BJ (cell line): Measurements from ENCODE around the gene SLIT1. TPM values are rescaled to one million over a fixed set of nuclear protein-coding genes. Genes with fewer than 3 reads are reported as not detected.
"Not testable (repeated sequence)": the region's sequence is repeated elsewhere in the genome, so short reads cannot be mapped to it uniquely, and the experiment has no call there.

Experiments
- CTCF ChIA-PET: fragments of 350-600 bp; formaldehyde crosslinking; extraction: SDS; loops from one replicate; lab custom pipeline; 2021; ENCODE audit warnings: antibody characterized with exemption, inconsistent platforms; lab: Yijun Ruan, JAX
- POLR2A ChIA-PET: fragments of 300-600 bp; sonication (Branson Sonifier 250); formaldehyde crosslinking; extraction: SDS; loops from one replicate; lab custom pipeline; 2021; ENCODE audit warnings: antibody characterized with exemption; lab: Charles Lee
- DNase-seq: peaks from one replicate; pipeline ENCODE4 v3.0.0-alpha.2; 2011; ENCODE audit warnings: low read depth
- H3K27me3 ChIP-seq: 2 replicates; pipeline ENCODE4 v1.6.0; 2011; ENCODE audit warnings: low read length; ENCODE audit not compliant: control insufficient read depth, insufficient read depth
- H3K36me3 ChIP-seq: 2 replicates; pipeline ENCODE4 v1.5.1; 2011; ENCODE audit warnings: low read length; ENCODE audit not compliant: control insufficient read depth, insufficient read depth
- H3K4me3 ChIP-seq: 2 replicates; pipeline ENCODE4 v1.5.1; 2011; ENCODE audit warnings: low read depth, mild to moderate bottlenecking, control low read depth, low read length
- CTCF ChIP-seq: IDR thresholded peaks from 2 replicates; pipeline ENCODE4 v1.5.1; 2011; ENCODE audit warnings: low read depth, mild to moderate bottlenecking, control low read depth, inconsistent platforms, low read length, moderate library complexity; ENCODE audit not compliant: insufficient read depth
- polyA plus RNA-seq: library from polyadenylated mRNA; depleted of rRNA; stranded (reverse); fragments of >200 nt; gene quantifications from 2 replicates; pipeline ENCODE4 v1.2.3, GENCODE V29; 2011

The SLIT1 gene
- polyA plus RNA-seq, 1 experiment = 0.02 TPM

GRCh38 chr10:97090035-97090434, 95.7 kb downstream of the SLIT1 start:
- ChIA-PET POLR2A (no interaction called here), CTCF (interaction anchor here (0.5 to 4.0 kb wide), 4 partner anchors 8 to 680 kb away, joined by 3 to 17 read pairs (median 4); no protein-coding TSS in a partner anchor)
- Histone ChIP-seq H3K27me3 (peaks cover 7% of the 10 kb centered on the region), H3K36me3 (no peaks in the 10 kb centered on the region), H3K4me3 (no peak overlapping the region)
- TF ChIP-seq CTCF = no peak
- no peak for DNase-seq

GRCh38 chr10:97089209-97089870, 96.4 kb downstream of the SLIT1 start:
- ChIA-PET CTCF (interaction anchor here (1.1 to 4.0 kb wide), 4 partner anchors 8 to 121 kb away, joined by 4 to 17 read pairs (median 5); no protein-coding TSS in a partner anchor), POLR2A (no interaction called here)
- no peak overlapping the region for H3K4me3 ChIP-seq
- no peak for DNase-seq
- peaks cover 7% of the 10 kb centered on the region for H3K27me3 ChIP-seq
- no peak for TF ChIP-seq CTCF
- no peaks in the 10 kb centered on the region for H3K36me3 ChIP-seq

GRCh38 chr10:97087296-97087695, 98.5 kb downstream of the SLIT1 start:
- TF ChIP-seq CTCF = no peak
- Histone ChIP-seq H3K27me3 (peaks cover 3% of the 10 kb centered on the region; the same call in 1 of the 2 replicates), H3K4me3 (no peak overlapping the region), H3K36me3 (no peaks in the 10 kb centered on the region)
- no peak for DNase-seq
- CTCF ChIA-PET = no interaction called here
- POLR2A ChIA-PET = no interaction called here

- TF ChIP-seq CTCF = no peak
- Histone ChIP-seq H3K27me3 (peaks cover 3% of the 10 kb centered on the region; the same call in 1 of the 2 replicates), H3K4me3 (no peak overlapping the region), H3K36me3 (no peaks in the 10 kb centered on the region)
- ChIA-PET POLR2A (no interaction called here), CTCF (interaction anchor here (0.8 kb wide), 1 partner anchor 14 kb away, joined by 4 read pairs; no protein-coding TSS in a partner anchor)
- DNase-seq = no peak
Observed at GRCh38 chr10:97086530-97086929, 99.2 kb downstream of the SLIT1 start.

DNA sequence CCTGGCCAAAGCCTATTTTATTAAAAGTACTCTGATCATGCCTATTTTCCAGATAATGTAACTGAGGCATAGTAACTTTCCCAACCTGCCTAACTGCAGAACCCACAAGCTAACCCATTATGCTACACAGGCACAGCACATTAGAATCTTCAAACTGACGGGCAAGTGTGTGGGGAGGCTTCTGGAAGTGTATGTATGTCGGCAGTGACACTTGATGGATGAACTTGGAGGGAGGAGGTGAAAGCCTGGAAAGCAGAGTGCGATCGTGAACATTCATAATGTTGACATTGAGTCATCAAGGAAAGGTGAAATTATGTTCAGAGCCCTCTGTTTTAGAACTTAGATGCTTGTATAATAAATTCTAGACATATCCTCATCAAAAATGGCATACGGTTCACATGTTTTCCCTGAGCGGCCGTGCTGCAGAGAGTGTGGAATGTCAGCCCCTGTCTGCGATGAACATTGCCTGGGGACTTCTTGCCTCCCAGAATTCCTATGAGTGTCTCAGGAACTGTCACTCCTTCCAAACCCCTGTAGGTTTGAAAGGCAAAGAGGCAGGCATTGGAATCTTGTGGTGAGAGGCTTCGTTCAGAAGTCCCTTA, 102.4 kb downstream of the SLIT1 start:
- H3K27me3 ChIP-seq = peaks cover 3% of the 10 kb centered on the region; the same call in 1 of the 2 replicates
- no peak for TF ChIP-seq CTCF
- no peak for DNase-seq
- H3K4me3 ChIP-seq = no peak overlapping the region
- ChIA-PET POLR2A (no interaction called here), CTCF (interaction anchor here (1.3 to 1.4 kb wide), 2 partner anchors 13 to 151 kb away, joined by 4 read pairs; no protein-coding TSS in a partner anchor)
- no peaks in the 10 kb centered on the region for H3K36me3 ChIP-seq

- H3K4me3 ChIP-seq, H3K27me3 ChIP-seq, DNase-seq, H3K36me3 ChIP-seq, POLR2A ChIA-PET: not testable (repeated sequence)
- CTCF ChIA-PET = interaction anchor here (0.6 to 12.4 kb wide), 10 partner anchors 7 to 313 kb away, joined by 3 to 188 read pairs (median 6); partner anchors contain the start of gene FRAT2
Observed at GRCh38 chr10:97082575-97082974, 103.2 kb downstream of the SLIT1 start.
